A549 (cell line): ENCODE data around the gene ABCC3.

ENCODE experiments used
- CHD2 ChIP-seq: fragments of 150-350 bp; IDR thresholded peaks from 2 replicates; pipeline ENCODE4 v1.6.1; 2014; ENCODE audit warnings: low read length; ENCODE audit not compliant: partially characterized antibody
- CTCF ChIP-seq: fragments of >200 bp; sonication (Bioruptor Twin); formaldehyde crosslinking; IDR thresholded peaks from 3 replicates; pipeline ENCODE4 v1.5.1; 2016
- FOSL2 ChIP-seq, 2 experiments: fragments of 450-650 bp in 1 of 2; fragments of >200 bp in 1 of 2; sonication (Bioruptor Twin) in 1 of 2; formaldehyde crosslinking; IDR thresholded peaks; 2 replicates each; pipeline versions ENCODE4 v1.5.0 to v1.6.1; 2016 to 2020; ENCODE audit warnings: mild to moderate bottlenecking in 1 of 2, moderate library complexity in 1 of 2
- SMC3 ChIP-seq: fragments of >200 bp; sonication (Bioruptor Twin); formaldehyde crosslinking; IDR thresholded peaks from 3 replicates; pipeline ENCODE4 v1.6.1; 2018; ENCODE audit warnings: inconsistent platforms

GRCh38 chr17:50661348-50661747, 26.7 kb downstream of the ABCC3 start:
- TF ChIP-seq CTCF (no peak), SMC3 (no peak), FOSL2 (IDR thresholded peaks at IDR 0.05) (no peak), FOSL2 (CRISPR knock-in tag; IDR thresholded peaks at IDR 0.05) (no peak), CHD2 (no peak)
